ENCODE data around the gene FAM114A1.

DNA sequence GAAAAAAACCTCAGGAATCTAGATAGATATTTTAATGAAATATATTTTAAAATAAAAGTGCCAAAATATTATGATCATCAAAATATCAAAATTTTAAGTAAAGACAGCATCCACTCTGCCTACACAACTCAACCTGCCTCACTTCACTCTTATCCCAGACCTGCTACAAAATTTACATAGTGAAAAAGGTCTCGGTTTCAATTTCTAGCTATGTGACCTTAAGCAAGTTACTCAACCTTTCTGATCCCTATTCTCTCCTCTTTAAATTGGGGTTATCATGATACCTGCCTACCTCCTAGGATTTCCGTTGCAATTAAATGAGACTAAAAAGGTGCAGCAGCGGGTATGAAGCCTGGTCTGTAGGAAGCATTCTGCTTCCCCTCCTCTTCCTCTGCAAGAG is 72.9 kb downstream of the FAM114A1 start:
- no peak for TF ChIP-seq CTCF (IDR thresholded peaks at IDR 0.05; ENCODE audit: poor library complexity, severe bottlenecking)
- TF ChIP-seq POLR2AphosphoS5 (IDR thresholded peaks at IDR 0.05), result no peak
- no peak for TF ChIP-seq RAD21 (conservative IDR thresholded peaks at IDR 0.05)
- no peak for TF ChIP-seq EZH2 (IDR thresholded peaks at IDR 0.05; ENCODE audit: borderline replicate concordance, insufficient read depth, low read length, poor library complexity, severe bottlenecking)
- TF ChIP-seq SMC3 (conservative IDR thresholded peaks at IDR 0.05; ENCODE audit: poor library complexity), result no peak
- no peak for TF ChIP-seq MXI1 (conservative IDR thresholded peaks at IDR 0.05; ENCODE audit: poor library complexity, severe bottlenecking)
- TF ChIP-seq EP300 (conservative IDR thresholded peaks at IDR 0.05; ENCODE audit: poor library complexity, severe bottlenecking), result no peak
